Ishikawa (cell line): ENCODE measurements around the gene HCFC1.

Experiments
- CEBPB ChIP-seq: IDR thresholded peaks from 2 replicates; pipeline ENCODE4 v1.6.1; 2012
- CREB1 ChIP-seq: IDR thresholded peaks from 2 replicates; pipeline ENCODE4 v1.6.1; 2012; ENCODE audit warnings: low read depth
- EGR1 ChIP-seq: IDR thresholded peaks from 2 replicates; pipeline ENCODE4 v1.6.1; 2012
- EP300 ChIP-seq: IDR thresholded peaks from 2 replicates; pipeline ENCODE4 v1.6.1; 2012; ENCODE audit warnings: borderline replicate concordance
- FOXM1 ChIP-seq: IDR thresholded peaks from 2 replicates; pipeline ENCODE4 v1.6.1; 2012; ENCODE audit warnings: low read depth, borderline replicate concordance
- NFIC ChIP-seq: IDR thresholded peaks from 2 replicates; pipeline ENCODE4 v1.6.1; 2012
- RAD21 ChIP-seq: IDR thresholded peaks from 2 replicates; pipeline ENCODE4 v1.6.1; 2012; ENCODE audit warnings: low read depth
- TAF1 ChIP-seq: IDR thresholded peaks from 2 replicates; pipeline ENCODE4 v1.6.1; 2012; ENCODE audit warnings: low read depth, mild to moderate bottlenecking
- TCF12 ChIP-seq: IDR thresholded peaks from 2 replicates; pipeline ENCODE4 v1.6.1; 2012; ENCODE audit warnings: low read depth
- TEAD4 ChIP-seq: IDR thresholded peaks from 2 replicates; pipeline ENCODE4 v1.6.1; 2012
- YY1 ChIP-seq: IDR thresholded peaks from 2 replicates; pipeline ENCODE4 v1.6.1; 2012; ENCODE audit warnings: low read depth
- ZBTB7A ChIP-seq: IDR thresholded peaks from 2 replicates; pipeline ENCODE4 v1.6.1; 2012; ENCODE audit warnings: low read depth
- TF ChIP-seq, protein P1 (sequence below): IDR thresholded peaks from 2 replicates; pipeline ENCODE4 v1.6.1; 2012; ENCODE audit warnings: low read depth, mild to moderate bottlenecking
- TF ChIP-seq, protein P2 (sequence below): IDR thresholded peaks from 2 replicates; pipeline ENCODE4 v1.6.1; 2012
- TF ChIP-seq, protein P3 (sequence below): IDR thresholded peaks from 2 replicates; pipeline ENCODE4 v1.6.1; 2012

Gene HCFC1

DNA sequence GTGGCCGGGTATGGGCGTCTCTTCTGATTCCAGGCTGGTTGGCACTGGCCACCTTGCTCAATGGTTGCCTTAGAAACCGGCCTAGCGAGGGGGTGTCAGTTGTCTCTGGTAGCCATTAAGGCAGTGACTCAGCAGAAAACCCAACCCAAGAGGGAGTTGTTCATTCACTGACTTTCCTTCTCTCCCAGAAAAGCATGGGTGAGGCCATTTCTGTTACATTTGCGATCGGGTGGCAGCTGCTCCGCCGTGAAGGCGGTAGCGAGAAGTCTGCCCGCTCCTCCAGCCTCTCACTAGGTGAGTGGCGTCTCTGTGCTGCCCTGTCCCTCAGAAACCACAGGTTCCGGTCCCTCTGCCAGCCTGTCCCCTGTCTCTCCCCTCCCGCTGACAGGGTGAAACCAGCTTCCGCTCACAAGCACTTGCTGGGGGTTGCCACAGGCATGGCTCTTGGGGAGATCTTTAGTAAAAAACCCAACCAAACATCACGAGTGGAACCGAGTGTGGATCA is 30.6 kb upstream of the HCFC1 start:
- TF ChIP-seq YY1: peak; percentile 65; the same call in 1 of the 2 replicates
- no peak for TF ChIP-seq NFIC
- no peak for TF ChIP-seq TCF12
- no peak for TF ChIP-seq EP300
- TF ChIP-seq, protein P1, sequence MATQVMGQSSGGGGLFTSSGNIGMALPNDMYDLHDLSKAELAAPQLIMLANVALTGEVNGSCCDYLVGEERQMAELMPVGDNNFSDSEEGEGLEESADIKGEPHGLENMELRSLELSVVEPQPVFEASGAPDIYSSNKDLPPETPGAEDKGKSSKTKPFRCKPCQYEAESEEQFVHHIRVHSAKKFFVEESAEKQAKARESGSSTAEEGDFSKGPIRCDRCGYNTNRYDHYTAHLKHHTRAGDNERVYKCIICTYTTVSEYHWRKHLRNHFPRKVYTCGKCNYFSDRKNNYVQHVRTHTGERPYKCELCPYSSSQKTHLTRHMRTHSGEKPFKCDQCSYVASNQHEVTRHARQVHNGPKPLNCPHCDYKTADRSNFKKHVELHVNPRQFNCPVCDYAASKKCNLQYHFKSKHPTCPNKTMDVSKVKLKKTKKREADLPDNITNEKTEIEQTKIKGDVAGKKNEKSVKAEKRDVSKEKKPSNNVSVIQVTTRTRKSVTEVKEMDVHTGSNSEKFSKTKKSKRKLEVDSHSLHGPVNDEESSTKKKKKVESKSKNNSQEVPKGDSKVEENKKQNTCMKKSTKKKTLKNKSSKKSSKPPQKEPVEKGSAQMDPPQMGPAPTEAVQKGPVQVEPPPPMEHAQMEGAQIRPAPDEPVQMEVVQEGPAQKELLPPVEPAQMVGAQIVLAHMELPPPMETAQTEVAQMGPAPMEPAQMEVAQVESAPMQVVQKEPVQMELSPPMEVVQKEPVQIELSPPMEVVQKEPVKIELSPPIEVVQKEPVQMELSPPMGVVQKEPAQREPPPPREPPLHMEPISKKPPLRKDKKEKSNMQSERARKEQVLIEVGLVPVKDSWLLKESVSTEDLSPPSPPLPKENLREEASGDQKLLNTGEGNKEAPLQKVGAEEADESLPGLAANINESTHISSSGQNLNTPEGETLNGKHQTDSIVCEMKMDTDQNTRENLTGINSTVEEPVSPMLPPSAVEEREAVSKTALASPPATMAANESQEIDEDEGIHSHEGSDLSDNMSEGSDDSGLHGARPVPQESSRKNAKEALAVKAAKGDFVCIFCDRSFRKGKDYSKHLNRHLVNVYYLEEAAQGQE: no peak

DNA sequence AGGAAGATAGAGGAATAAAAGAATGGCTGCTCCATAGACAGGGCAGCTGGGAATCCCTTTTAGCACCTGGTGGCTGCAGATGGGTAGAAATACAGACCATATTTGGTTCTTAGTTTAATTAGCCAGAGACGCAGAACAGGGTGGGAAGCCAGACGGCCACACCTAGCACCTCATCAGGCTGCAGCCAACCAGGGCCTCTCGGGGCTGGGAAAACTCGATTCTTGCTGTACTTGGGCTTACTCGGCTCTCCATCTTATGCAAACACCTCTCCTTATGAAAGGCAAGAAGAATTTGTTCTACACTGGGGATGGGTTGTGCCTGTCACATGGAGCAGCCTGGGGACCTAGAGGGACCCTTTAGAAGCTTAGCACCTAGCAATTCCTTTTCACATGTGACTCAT is 28.4 kb upstream of the HCFC1 start:
- TF ChIP-seq, protein P2, sequence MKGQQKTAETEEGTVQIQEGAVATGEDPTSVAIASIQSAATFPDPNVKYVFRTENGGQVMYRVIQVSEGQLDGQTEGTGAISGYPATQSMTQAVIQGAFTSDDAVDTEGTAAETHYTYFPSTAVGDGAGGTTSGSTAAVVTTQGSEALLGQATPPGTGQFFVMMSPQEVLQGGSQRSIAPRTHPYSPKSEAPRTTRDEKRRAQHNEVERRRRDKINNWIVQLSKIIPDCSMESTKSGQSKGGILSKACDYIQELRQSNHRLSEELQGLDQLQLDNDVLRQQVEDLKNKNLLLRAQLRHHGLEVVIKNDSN: no peak
- TF ChIP-seq FOXM1 (no peak), RAD21 (no peak), YY1 (no peak), TCF12 (no peak), EP300 (no peak), TEAD4 (no peak), ZBTB7A (no peak), NFIC (no peak), EGR1 (no peak), CREB1 (no peak), CEBPB (no peak), TAF1 (no peak)
- TF ChIP-seq, protein P3, sequence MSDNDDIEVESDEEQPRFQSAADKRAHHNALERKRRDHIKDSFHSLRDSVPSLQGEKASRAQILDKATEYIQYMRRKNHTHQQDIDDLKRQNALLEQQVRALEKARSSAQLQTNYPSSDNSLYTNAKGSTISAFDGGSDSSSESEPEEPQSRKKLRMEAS: no peak
- TF ChIP-seq, protein P1: no peak

DNA sequence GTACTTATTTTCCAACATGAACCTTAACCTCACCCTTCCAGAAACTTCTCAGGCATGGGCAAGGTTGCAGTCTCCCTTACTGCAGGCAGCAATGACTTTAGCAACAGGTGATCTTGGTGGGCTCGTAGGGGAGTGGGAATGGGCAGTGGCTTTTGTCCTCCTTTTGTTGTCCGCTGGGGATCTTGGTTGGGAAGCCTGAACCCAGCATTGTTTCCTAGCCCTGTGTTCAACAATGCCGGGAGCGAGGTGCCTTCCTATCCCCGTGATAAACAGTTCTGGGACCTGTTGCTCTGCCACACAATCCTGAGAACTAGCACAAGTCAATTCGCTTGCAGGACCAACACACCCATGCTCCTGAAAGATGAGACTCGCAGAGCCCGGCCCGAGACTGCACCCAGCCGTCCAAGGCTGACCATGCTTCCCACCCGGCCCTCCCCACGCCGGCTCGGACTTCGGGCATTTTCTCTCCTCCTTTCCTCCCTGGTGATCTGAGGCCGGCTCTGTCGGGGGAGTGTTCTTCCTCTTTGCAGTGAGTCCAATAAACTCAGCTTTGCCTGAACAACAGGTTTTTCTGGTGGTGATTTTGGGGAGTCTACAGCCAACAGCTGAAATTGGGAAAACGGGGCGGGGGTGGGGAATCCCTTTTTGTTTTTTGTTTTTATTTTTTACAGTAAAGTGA is 27.9 kb upstream of the HCFC1 start:
- TF ChIP-seq, protein P3: no peak
- TF ChIP-seq, protein P2: no peak
- TF ChIP-seq CREB1 (no peak), TEAD4 (no peak), FOXM1 (no peak), NFIC (no peak), TCF12 (no peak)

DNA sequence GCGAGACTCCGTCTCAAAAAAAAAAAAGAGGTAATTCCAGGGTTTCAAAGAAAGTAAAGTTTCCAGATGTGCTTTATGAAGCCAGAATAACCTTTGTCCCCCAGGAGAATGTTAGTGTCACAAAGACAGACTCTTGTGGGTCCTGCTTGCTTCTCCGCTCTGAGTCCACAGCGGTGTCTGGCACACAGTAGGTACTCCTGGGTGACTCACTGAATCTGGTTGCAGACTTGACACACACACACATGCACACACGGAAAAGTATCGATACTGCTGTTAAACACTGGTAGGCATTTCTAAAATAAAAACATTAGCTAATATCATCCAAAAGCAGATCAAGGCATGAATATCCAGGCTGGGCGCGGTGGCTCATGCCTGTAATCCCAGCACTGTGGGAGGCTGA is 23.9 kb upstream of the HCFC1 start:
- TF ChIP-seq TEAD4 (no peak), FOXM1 (no peak), NFIC (no peak), ZBTB7A (no peak), EP300 (no peak), TCF12 (no peak), RAD21 (no peak), CEBPB (no peak), EGR1 (no peak)
- TF ChIP-seq, protein P1: no peak

DNA sequence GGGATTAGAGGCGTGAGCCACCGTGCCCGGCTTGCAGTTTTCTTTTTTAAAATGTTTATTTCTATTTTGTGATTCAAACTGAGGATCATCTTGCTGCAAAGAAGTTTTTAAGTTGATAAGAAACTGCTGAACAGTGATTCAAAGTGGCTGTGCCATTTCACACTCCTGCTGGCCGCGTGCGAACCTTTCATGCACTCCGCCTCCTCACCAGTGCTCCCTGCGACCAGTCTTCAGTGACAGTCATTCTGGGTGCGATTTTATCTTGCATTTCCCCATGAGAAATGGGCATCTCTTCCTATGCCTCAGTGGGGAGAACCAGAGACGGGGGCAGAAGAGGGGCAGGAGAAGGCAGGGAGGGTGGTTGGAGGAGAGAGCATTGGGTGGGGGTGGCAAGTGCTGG is 22.4 kb upstream of the HCFC1 start:
- TF ChIP-seq YY1: no peak
- TF ChIP-seq TAF1: no peak
- no peak for TF ChIP-seq NFIC
- TF ChIP-seq ZBTB7A: no peak
- TF ChIP-seq EGR1: no peak
- TF ChIP-seq, protein P1: no peak
- no peak for TF ChIP-seq FOXM1
- TF ChIP-seq, protein P3: no peak
- TF ChIP-seq CREB1: no peak
- TF ChIP-seq RAD21: no peak
- no peak for TF ChIP-seq EP300
